ENCODE measurements around the gene ADAMTS5. TPM values are rescaled to one million over a fixed set of nuclear protein-coding genes. Genes with fewer than 3 reads are reported as not detected.

Gene ADAMTS5
- total RNA-seq, 4 donors from 2014 or later: 7.2 to 18.8 (median 18.3) TPM

Small RNAs within 50 kb of the gene (small RNA-seq; reads per million reads assigned to genes)
- not detected for gene MIR4759

Other genes starting within 250 kb of the ADAMTS5 start
- 100 to 1,000 TPM; 232 to 412 (median 327) TPM for gene ADAMTS1, start 121.7 kb downstream of the ADAMTS5 start, total RNA-seq

Data from tibial nerve (tissue), 4 donors.